Stomach (tissue), 9 donors: ENCODE data around the gene UPK1A. TPM values are rescaled to one million over a fixed set of nuclear protein-coding genes. Genes with fewer than 3 reads are reported as not detected.
A peak's percentile ranks its signal among the peaks of the same experiment; 100 is the strongest.

Experiments used
- DNase-seq, 2 donors: peaks; one replicate each; pipeline versions ENCODE4 v3.0.0 to v3.0.0-alpha.2; 2013 to 2019
- H3K27ac ChIP-seq, 5 donors: fragments of 200-600 bp in 4 of 5; sonication (generic) in 4 of 5; one replicate each; pipeline ENCODE4 v1.5.1; 2013 to 2019; ENCODE audit warnings: mild to moderate bottlenecking in 1 of 5, moderate library complexity in 1 of 5
- H3K27me3 ChIP-seq, 3 donors: fragments of 200-600 bp; sonication (generic); one replicate each; pipeline ENCODE4 v1.5.1; 2017 to 2019; ENCODE audit warnings: mixed run types in 1 of 3
- H3K36me3 ChIP-seq, 4 donors: fragments of 200-600 bp; sonication (generic); 1 replicate in 3 of 4; 2 replicates in 1 of 4; pipeline ENCODE4 v1.5.1; 2016 to 2019
- H3K4me1 ChIP-seq, 4 donors: fragments of 200-600 bp; sonication (generic); one replicate each; pipeline ENCODE4 v1.5.1; 2016 to 2019
- H3K4me3 ChIP-seq, 4 donors: fragments of 200-600 bp; sonication (generic) in 3 of 4; one replicate each; pipeline ENCODE4 v1.5.1; 2016 to 2019; ENCODE audit warnings: mild to moderate bottlenecking in 1 of 4
- H3K9me3 ChIP-seq, 4 donors: fragments of 200-600 bp; sonication (generic); one replicate each; pipeline ENCODE4 v1.5.1; 2016 to 2019
- EP300 ChIP-seq: sonication (generic); formaldehyde crosslinking; IDR thresholded peaks from one replicate; pipeline ENCODE4 v1.6.1; 2017; ENCODE audit warnings: antibody characterized with exemption
- POLR2A ChIP-seq, 4 donors: fragments of 450-650 bp; IDR thresholded peaks; one replicate each; pipeline ENCODE4 v1.6.1; 2016; ENCODE audit warnings: antibody characterized with exemption in 4 of 4, control low read depth in 2 of 4, mild to moderate bottlenecking in 1 of 4, moderate library complexity in 1 of 4
- POLR2AphosphoS5 ChIP-seq, 3 donors: sonication (generic); formaldehyde crosslinking; IDR thresholded peaks; one replicate each; pipeline ENCODE4 v1.6.1; 2016; ENCODE audit warnings: antibody characterized with exemption in 3 of 3
- WGBS, 5 donors: extraction: QIAGEN DNeasy Blood & Tissue Kit in 3 of 5; methylation state at CpG; one replicate each; pipeline versions ENCODE4 v1.1.5 to v1.1.7; 2013 to 2018; 5-methylcytosine and 5-hydroxymethylcytosine counted together
- intact Hi-C: fragments of 100-400 bp; cut with DNase I; formaldehyde crosslinking; loops from one replicate; pipeline ENCODE4 v1.15.1; 2023; ENCODE audit warnings: low total_unique reads
- polyA plus RNA-seq, 3 donors: library from polyadenylated mRNA; stranded (reverse); fragments of 200-250 nt; gene quantifications; one replicate each; pipeline ENCODE4 v1.2.3, GENCODE V29; 2013
- total RNA-seq, 5 donors: library from RNA; depleted of rRNA; stranded (reverse); fragments of >200 nt; gene quantifications; one replicate each; pipeline versions ENCODE4 v1.1.0 to v1.2.3, GENCODE V29; 2014 to 2016
- TF ChIP-seq, protein P1 (sequence below), 7 experiments: fragments of 450-650 bp in 4 of 7; fragments of 200-600 bp in 3 of 7; sonication (generic) in 3 of 7; IDR thresholded peaks; one replicate each; pipeline ENCODE4 v1.5.1; 2016 to 2019; ENCODE audit warnings: antibody characterized with exemption in 7 of 7, control low read depth in 2 of 7, mild to moderate bottlenecking in 1 of 7
- donor health status: healthy with polysubstance abuse.
- donor health status: Bipolar disorder and iron deficiency.
- donor health status: healthy.

Gene UPK1A
- total and polyA plus RNA-seq, 8 donors: 0.08 TPM; not detected in 7

DNA sequence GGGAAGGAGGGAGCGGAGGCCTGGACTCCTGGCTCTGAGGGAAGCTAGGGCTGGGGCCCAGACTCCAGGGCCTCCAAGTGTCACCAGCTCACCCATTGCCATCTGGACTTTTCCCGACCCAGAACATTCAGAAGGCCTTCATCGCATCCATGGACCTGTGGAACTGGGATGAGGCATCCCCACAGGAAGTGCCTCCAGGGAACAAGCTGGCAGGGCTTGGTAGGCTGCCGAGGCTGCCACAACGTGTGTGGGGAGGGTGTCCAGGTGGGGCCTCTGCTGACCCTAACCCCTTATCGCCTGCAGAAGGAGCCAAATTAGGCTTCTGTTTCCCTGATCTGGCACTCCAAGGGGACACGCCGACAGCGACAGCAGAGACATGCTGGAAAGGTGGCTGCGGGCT lies 24.0 kb upstream of the UPK1A start:
- intact Hi-C loops: no loop called here
- WGBS, 5 donors: 76 to 83% (median 78%) methylated on average over 9 to 10 of the region's 10 CpGs
- no peak for TF ChIP-seq POLR2AphosphoS5 (IDR thresholded peaks at IDR 0.05)
- TF ChIP-seq, protein P1, sequence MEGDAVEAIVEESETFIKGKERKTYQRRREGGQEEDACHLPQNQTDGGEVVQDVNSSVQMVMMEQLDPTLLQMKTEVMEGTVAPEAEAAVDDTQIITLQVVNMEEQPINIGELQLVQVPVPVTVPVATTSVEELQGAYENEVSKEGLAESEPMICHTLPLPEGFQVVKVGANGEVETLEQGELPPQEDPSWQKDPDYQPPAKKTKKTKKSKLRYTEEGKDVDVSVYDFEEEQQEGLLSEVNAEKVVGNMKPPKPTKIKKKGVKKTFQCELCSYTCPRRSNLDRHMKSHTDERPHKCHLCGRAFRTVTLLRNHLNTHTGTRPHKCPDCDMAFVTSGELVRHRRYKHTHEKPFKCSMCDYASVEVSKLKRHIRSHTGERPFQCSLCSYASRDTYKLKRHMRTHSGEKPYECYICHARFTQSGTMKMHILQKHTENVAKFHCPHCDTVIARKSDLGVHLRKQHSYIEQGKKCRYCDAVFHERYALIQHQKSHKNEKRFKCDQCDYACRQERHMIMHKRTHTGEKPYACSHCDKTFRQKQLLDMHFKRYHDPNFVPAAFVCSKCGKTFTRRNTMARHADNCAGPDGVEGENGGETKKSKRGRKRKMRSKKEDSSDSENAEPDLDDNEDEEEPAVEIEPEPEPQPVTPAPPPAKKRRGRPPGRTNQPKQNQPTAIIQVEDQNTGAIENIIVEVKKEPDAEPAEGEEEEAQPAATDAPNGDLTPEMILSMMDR (IDR thresholded peaks at IDR 0.05): no peak
- no peak for TF ChIP-seq EP300
- no peak for TF ChIP-seq POLR2A (IDR thresholded peaks at IDR 0.05)
- H3K9me3 ChIP-seq: no peaks in the 10 kb centered on the region
- no peaks in the 10 kb centered on the region for H3K27me3 ChIP-seq
- peaks cover 12 to 45% (median 39%) of the 10 kb centered on the region in 4 donors for H3K4me1 ChIP-seq
- peaks cover 8 to 12% (median 12%) of the 10 kb centered on the region in 4 donors for H3K36me3 ChIP-seq
- DNase-seq: no peak
- no peak overlapping the region for H3K4me3 ChIP-seq
- H3K27ac ChIP-seq: no peak overlapping the region

DNA sequence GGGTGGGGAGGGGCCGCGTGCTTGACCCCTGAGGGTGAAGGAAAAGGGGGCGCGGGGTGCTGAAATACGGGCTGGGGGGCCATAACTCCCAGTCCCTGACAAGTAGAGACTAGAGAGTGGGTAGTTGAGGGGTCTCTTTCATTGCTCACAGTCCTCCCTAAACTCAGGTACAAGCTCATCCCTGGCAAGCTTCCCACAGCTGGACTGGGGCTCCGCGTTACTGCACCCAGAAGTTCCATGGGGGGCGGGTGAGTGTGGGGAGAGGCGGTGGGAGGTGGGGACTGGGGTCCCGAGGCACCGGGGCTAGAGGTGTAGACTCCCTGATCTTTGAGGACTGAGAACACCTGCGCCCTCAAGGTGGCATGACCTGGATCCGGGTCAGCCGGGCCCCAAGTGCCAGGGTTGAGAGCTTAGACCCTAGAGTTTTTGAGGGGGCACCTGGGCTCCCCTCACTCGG lies 23.5 kb upstream of the UPK1A start:
- peak overlapping the region; percentile 88 to 97 (median 94) for H3K27ac ChIP-seq
- H3K36me3 ChIP-seq: peaks cover 3 to 7% (median 6%) of the 10 kb centered on the region in 4 donors
- intact Hi-C loops: no loop called here
- peak overlapping the region; percentile 61 to 71 (median 67) for H3K4me3 ChIP-seq
- WGBS, 5 donors: 32 to 38% (median 33%) methylated on average over 11 to 15 of the region's 15 CpGs
- TF ChIP-seq POLR2AphosphoS5 (IDR thresholded peaks at IDR 0.05) (no peak), EP300 (no peak), POLR2A (IDR thresholded peaks at IDR 0.05) (no peak)
- TF ChIP-seq, protein P1 (IDR thresholded peaks at IDR 0.05): no peak
- no peaks in the 10 kb centered on the region for H3K27me3 ChIP-seq
- no peaks in the 10 kb centered on the region for H3K9me3 ChIP-seq
- peak in 1 of 2 donors; percentile 43 for DNase-seq
- H3K4me1 ChIP-seq: peaks cover 12 to 50% (median 44%) of the 10 kb centered on the region in 4 donors

DNA sequence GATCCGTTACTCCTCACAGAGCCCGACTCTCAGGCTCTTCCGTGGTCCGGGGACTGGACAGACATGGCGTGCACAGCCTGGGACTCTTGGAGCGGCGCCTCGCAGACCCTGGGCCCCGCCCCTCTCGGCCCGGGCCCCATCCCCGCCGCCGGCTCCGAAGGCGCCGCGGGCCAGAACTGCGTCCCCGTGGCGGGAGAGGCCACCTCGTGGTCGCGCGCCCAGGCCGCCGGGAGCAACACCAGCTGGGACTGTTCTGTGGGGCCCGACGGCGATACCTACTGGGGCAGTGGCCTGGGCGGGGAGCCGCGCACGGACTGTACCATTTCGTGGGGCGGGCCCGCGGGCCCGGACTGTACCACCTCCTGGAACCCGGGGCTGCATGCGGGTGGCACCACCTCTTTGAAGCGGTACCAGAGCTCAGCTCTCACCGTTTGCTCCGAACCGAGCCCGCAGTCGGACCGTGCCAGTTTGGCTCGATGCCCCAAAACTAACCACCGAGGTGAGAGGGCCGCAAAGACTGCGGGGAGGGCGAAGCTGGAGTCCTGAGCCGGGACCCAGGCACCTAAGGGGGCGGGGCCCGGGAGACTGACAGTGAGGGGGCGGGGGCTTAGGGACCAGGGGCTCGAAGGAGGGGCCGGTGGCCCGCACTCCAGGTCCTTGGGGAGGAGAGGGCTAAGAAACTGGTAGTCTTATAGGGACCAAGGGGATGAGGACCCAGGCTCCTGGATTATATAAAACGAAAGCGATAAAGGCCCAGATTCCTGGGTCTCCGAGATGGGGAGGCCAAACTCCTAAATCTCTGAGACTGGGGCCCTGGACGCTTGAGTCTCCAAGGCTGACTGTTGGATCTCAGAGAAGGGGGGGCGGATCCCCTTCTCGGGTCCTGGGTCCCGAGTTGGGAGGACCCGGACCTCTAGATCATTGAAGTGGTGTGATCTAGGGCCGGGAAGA lies 22.8 kb upstream of the UPK1A start:
- peak overlapping the region; percentile 88 to 97 (median 94) for H3K27ac ChIP-seq

More for the DNA sequence above, 22.8 kb upstream of the UPK1A start:
- peaks cover 0 to under 1% (median 0%) of the 10 kb centered on the region in 4 donors for H3K36me3 ChIP-seq
- intact Hi-C loops: no loop called here
- WGBS, 5 donors: 0 to 1% (median 1%) methylated on average over 26 to 69 of the region's 69 CpGs
- peaks cover 12 to 52% (median 46%) of the 10 kb centered on the region in 4 donors for H3K4me1 ChIP-seq
- no peaks in the 10 kb centered on the region for H3K27me3 ChIP-seq
- DNase-seq: peak; percentile 90 to 94
- H3K4me3 ChIP-seq: peak overlapping the region; percentile 61 to 71 (median 67)
- TF ChIP-seq EP300 (no peak), POLR2AphosphoS5 (IDR thresholded peaks at IDR 0.05) (peak; percentile 17 to 93 (median 77)), POLR2A (IDR thresholded peaks at IDR 0.05) (peak in 1 of 4 donors; percentile 47)
- TF ChIP-seq, protein P1 (IDR thresholded peaks at IDR 0.05): no peak
- no peaks in the 10 kb centered on the region for H3K9me3 ChIP-seq
